HG02852 (cell line): Measurements from ENCODE around the gene PI4KB.
"Not testable (repeated sequence)": the region's sequence is repeated elsewhere in the genome, so short reads cannot be mapped to it uniquely, and the experiment has no call there.

Experiments
- ATAC-seq: cut with Tn5 transposase; IDR thresholded peaks from one replicate; pipeline ENCODE4 v1.9.1; 2021; ENCODE audit warnings: mild to moderate bottlenecking, moderate library complexity; ENCODE audit not compliant: unreplicated experiment

PI4KB gene

DNA sequence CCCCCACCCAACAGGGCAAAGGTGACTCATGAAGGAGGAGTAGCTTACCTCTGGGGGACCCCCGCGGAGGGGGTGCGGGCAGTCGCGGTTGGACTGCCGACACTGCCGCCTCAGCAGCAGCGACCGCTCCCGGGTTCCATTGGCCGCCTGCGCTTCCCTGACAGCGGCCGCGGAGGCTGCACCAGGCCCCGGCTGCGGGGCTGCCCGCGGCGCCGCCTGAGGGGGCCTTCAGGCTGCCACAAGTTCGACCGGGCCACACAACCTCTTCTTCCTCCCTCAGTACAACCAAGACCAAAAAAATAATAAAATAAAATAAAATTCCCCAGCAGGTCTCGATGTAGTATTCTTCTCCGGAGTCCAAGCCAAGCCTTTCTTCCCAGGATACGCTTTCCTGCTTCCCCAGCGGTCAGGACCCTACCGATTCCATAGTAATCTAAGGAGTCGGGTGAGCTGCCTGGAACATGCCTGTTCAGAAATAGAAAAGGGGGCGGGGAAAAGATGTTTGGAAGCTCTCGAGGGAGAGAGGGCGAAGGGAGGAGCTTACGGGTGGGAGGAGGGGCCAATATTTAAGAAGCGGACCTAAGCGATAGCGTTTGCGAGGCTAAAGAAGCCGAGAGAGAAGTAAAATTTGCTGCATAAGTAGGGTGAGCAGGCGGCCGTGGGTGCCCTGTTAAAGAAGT is at the start of gene PI4KB:
Gene PI4KB, minus strand, starts transcription at position 194 of the 680 bp plus-strand sequence. CDS start 10,935 bp downstream, outside the sequence.
- ATAC-seq, result peak; percentile 80

DNA sequence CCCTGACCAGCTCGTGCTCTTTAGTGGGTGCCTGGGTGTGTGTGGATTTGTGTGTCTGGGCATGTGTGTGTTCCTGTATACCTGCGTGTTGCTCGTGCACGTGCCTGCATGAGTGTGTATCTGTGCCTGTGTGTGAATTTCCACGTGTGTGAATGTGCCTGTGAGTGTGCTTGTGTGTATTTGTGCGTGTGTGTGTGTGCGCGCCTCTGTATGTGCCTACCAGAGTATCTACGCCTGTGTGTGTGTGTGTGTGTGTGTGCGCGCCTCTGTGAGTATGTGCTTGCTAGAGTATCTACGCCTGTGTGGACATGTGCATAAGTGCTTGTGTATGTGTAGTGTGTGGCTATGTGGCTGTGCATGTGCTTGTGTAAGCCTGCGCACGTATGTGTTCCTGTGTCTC is 46.0 kb upstream of the PI4KB start:
- ATAC-seq, result no peak

DNA sequence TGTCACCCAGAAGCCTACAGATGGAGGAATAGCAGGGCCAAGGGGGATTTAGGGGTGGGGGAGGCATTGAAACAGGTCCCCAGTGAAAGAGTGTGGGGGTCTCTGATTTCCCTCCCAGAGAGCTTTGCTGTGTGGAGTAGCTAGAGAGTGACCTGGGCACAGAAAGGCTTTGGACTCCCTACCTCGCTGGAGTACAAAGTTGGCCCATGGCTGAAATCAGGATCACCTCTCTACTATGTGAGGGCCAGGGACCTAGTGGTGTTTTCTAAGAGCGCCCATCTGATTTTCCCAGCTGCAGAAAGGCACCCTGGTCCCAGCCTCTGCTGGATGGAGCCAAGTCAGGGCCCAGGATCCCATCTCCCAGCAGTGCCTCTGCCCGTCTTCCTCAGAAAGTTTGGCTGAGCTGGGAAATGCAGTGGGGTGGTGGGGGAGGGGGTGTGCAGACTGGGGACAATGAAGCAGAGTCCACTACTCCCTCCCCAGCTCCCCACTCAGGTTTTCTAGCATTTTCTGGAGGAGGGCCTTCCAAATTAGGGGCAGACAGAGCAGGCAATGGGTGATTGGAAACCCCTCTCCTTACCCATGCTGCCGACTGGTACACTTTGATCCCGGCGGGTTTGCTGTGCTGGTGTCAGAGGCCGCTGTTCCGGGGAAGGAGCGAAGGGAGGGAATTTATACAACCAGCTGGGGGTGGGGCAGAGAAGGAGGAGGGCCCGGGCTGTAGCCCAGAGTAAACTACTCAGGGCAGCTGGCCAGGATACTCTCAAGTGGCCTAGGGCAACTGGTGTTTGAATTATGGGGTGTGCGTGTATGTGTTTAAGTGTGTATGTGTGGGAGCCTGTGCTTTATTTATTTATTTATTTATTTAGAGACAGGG is 45.1 kb upstream of the PI4KB start, which contains the start of gene SELENBP1:
Gene SELENBP1, minus strand, starts transcription at position 648 of the 877 bp plus-strand sequence. Its CDS starts 64 bp downstream, at position 584.
- ATAC-seq, result no peak

DNA sequence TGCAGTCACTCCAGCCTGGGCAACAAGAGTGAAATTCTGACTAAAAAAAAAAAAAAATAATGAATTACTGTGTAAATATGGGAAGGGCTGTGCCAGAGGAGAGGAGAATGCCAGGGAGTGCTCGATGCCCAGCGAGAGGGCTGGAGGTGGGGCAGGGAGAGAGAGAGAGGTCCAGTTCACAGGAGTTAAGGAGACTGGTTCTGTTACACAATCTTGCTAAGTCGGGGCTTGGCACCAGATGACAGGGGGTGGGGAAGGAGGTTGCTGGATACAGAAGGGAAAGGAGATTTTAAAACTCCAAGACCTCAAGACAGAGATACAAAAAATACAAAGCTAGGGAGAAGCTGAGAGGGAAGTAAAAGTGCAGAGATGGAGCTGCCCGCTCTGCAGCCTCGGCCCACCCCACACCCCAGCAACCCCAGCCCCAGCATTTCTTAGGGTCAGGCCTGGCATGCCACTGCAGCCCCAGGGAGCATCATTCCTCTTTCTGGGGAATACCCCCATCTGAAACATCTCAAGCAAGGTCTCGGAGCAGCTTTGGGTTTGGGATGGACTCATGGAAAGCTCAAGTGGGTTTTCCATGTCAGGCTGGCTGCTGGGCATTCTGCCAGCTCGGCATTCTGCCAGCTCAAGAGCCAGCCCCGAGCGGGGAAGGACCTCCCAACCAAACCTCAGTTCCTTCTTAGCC is 44.3 kb upstream of the PI4KB start:
- no peak for ATAC-seq

DNA sequence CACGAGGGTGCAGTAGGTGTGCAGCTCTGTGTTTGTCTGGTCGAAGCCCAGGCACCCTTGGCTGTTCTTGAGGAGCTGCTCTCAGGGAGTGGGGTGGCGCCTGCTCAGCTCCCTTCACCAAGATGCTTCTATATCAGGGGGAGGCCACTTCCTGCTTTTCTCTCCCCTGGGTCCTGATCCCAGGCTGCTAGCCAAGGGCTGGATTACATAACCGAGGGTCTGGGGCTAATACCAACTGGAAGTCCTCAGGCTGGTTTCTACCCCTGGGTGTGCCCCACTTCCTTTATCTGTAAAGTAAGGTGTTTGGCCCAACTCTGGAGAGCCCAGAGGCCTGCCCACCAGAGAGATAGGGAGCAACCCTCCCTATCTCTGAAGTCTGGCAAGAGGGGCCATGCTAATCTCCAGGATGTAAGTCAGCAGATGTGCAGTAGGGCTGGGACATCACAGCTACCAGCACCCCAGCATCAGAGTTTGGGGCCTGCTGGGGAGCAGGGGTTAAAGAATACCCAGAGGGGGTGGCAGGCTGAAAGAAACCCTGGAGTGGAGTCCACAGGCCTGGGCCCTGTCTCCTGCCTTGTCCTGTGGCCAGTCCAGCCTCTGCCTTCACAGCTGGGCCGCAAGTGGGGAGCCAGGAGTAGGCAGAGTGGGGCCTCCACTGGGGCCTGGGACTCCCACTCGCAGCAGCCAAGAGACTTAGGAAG is 43.1 kb upstream of the PI4KB start:
- no peak for ATAC-seq

DNA sequence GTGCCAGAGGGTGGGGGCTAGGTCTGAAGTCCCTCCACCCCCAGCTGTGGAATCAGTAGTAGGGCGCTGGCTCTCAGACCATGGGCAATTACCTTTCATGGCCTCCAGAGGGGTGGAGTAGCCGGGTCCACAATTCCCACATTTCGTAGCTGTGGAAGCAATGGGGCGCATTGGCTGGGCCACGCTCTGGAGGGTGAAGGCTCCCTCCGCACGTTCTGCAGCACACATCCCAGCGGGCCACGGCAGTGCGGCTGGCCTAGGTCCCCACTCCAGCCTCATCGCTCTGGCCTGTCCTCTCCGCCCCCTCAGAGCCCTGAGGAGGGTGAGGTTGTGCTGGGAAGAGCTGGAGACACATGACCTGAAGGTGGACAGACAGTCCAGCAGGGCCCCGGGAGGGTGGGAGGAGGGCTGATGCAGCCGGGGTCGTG is 42.4 kb upstream of the PI4KB start:
- no peak for ATAC-seq

DNA sequence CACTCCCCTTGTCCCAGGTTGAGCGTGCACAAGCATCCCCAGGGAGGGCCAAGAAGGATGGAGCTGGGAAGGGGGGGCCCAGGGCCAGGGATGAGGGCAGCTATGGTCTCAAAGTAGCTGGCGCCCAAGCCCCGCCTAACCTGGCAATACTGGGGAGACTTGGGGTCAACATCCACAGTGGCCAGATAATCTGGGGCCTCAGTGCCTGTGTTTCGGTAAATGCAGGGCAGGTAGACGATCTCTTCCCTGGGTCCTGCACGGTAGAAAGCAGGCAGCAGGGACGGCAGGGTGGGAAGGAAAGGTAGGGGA is 42.0 kb upstream of the PI4KB start:
- ATAC-seq, result no peak

DNA sequence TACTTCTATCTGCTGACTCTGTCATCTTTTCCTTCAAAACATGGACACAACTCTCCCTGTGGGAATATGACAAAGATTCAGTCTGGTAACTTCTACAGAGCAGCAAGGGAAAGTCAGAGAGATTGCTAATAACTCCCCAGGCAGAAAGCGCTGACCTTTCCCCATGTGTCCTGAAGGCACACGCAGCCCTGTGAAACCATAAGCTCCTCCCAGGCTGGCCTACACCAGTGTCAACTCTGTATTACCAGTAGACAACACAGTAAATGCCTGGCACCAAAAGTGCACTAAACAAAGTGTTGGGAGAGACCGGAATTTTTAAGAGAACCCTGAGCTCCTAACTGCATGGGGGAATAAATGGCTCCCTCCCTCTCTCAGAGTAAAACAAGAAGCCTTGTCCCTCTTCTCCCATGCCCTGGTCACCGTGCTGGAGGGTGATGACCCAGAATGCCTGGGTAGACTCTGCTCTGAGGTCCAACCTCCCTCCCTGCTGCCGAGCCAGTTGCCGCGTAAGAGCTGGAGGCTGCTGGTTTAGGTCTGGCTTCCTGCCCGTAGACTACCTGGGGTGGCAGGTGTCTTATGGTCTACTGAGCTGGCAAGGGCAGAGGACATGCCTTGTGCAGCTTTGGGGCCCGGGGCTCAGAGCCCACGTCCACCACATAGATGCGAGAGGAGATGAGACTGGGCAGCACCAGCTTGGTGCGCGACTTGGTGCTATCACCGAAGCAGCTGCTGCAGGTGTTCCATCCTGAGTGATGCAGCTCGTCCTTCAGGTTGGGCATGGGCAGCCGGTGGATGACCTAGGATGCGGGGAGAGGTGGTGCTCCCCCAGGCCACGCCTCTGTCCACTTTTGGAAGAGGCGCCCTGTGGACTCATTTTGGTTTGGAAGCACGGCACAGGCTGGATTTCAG is 41.4 kb upstream of the PI4KB start:
- no peak for ATAC-seq

DNA sequence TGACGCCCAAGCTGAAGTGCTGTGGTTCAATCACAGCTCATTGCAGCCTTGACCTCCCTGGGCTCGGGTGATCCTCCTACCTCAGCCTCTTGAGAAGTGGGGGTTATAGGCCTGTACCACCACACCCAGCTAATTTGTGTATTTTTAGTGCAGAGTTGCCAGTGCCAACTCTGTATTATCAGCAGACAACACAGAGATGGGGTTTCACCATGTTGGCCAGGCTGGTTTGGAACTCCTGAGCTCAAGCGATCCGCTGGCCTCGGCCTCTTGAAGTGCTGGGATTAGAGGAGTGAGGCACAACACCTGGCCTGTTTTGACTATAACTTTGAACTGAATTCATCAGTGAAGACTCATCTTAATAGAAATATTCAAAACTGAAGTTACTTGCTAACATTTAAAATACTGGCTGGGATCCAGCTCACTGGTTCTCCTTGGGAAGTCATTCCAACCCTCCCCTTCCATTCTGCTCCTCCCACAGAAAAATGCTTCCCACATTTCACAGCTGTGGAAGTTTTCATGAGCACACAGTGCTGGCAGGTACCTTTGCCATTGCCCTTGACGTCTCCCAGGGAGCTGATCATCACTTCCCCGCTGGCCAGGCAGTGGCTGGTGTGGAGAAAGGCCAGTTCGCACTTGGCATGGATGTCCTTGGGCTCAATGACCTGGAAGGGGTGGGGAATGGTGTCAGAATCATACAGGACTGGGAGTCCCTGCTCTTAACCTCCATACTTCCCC is 40.6 kb upstream of the PI4KB start:
- no peak for ATAC-seq

DNA sequence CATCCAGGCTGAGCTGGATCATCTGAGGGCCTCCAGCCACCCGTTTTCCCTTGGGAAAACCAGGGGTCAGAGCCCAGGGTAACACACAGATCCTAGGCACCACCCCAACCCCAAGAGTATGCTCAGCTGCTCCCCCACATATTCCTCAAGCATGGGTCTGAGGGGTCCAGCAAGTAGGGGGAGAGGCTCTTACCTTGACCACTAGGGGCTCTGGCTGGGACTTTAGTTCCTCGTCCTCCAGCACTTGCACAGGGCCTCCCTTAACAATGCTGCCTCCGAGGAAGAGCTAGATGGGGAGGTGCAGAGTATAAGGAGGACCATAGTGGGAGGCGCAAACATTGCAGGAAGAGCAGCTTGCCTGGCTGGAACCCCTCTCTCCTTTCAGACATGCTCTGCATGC is 37.8 kb upstream of the PI4KB start:
- ATAC-seq, result no peak

DNA sequence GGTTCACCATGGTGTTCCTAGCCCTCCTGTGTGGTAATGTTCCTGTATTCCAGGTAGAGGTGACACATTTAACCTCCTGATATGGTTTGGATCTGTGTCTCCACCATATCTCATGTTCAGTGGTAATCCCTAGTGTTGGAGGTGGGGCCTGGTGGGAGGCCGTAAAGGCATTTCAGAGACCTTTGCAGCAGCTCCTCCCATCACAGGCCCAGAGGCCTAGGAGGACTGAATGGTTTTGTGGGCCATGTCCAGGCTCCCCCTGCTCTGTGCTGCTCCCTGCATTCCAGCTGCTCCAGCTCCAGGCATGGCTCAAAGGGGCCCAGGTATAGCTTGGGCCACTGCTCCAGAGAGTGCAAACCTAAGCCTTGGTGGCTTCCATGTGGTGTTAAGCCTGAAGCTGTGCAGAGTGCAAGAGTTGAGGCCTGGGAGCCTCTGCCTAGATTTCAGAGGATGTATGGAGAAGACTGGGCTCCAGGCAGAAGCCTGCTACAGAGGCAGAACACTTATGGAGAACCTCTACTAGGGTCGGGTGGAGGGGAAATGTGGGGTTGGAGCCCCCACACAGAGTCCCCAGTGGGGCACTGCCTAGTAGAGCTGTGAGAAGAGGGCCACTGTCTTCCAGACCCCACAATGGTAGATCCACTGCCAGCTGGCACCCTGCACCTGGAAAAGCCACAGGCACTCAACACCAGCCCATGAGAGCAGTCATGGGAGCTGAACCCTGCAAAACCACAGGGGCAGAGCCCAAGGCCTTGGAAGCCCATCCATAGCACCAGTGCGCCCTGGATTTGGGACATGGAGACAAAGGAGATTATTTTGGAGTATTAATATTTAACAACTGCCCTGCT is 35.3 kb upstream of the PI4KB start:
- no peak for ATAC-seq

DNA sequence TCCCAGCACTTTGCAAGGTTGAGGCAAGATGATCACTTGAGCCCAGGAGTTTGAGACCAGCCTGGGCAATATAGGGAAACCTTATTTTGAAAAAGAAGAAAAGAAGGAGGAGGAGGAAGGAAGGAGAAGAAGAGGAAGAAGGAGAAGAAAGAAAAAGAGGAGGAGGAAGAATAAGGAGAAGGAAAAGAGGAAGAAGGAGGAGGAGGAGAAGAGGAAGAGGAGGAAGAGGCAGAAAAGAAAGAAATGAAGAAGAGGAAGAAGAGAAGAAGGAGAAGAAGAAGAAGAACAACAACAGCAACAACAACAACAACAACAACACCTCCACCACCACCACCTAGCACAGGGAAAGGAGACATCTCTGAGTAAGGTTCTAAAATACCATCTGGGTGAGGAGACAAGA is 34.7 kb upstream of the PI4KB start:
- ATAC-seq, result no peak

DNA sequence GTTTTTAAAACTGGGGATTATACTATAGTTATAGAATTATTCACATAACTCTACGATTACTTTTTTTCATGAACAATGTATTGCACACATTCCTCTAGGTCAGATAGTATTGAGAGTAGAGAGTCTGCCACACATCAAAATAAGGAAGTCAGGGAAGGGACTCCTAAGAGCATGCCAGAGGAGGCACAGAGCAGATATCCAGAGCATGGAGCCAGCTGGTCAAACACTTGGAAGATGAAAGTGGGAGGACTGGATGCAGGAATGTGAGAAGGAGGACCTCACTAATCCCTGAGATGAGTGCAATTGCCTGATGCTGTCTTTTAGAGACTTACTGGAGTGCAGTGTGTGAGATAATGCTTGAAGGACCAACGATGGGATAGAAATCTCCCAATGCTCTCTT is 29.5 kb upstream of the PI4KB start:
- no peak for ATAC-seq

DNA sequence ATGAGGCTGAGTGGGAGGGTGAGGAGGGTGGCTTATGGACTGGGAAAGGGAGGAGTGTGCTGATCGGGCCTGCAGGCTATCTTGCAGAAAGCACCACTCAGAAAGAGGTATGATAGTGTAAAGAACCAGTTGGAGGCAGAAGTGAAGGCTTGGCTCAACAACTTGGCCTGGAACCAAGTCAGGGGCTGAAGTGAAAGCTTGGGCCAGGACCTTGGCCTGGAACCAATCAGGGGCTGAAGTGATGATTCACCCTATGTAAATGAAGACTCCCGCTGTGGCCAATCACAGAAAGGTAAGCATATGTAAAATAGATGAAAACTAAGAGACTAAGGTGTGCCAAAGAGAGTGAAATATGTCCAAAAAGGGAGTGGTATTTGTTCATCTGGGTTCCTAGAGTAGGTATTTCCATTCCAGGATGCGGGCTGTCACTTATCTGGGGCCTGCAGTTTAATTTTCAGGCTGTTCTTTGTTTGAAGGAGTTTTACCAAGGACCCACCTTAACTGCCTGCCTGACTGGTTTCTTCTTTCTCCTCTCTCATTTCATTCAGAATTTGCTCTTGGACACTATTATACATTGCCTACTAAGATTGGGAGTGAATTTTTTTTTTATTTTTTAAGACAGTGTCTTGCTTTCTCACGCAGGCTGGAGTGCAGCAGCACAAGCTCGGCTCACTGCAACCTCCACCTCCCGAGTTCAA is 25.0 kb upstream of the PI4KB start:
- no peak for ATAC-seq

DNA sequence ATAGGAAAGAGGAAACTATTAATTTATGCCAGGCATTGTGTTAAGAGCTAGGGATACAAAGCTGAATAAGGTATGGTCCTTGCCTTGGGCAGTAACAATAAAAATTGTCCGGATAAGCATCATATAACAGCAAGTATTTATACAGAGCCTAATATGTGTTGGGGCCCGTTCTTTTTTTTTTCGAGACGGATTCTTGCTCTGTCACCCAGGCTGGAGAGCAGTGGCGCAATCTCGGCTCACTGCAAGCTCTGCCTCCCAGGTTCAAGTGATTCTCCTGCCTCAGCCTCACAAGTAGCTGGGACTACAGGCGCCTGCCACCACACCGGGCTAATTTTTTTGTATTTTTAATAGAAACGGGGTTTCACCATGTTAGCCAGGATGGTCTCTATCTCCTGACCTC is 23.1 kb upstream of the PI4KB start:
- not testable (repeated sequence) for ATAC-seq

DNA sequence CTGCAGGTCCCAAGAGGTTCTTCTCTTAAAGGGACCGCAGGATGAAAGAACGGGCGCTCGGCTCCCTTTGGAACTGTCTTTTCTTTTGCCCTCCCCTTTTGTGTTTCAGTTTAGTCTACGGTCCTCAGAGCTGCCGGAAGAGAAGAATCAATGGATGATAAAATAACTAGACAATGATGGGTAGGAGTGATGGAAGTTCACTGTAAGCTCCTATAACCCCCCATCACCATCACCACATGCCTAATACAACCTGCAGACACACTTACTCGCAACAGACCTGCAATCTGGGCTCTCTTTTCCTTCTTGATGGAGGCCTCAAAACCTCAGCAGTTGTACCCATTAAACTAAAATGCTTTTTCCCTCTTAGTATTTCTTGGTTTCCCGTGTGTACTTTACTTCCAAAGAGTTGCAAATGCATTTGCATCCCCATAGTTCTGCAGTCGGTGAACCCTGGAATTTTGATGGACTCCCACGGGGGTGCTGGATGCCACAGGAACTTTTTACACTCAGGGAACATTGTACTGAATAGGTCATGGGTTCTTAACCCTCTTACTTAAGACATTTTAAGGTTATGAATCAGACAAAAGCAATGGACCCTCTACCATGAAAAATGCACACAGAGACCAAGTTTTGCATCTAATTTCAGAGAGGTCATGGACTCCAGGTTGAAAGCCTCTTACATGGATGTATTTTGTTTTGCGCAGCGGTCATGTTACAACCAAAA is 20.5 kb upstream of the PI4KB start:
- ATAC-seq, result no peak
